ENCODE results near the gene TOP2A. TPM values are rescaled to one million over a fixed set of nuclear protein-coding genes. Genes with fewer than 3 reads are reported as not detected.
A peak's percentile ranks its signal among the peaks of the same experiment; 100 is the strongest.

Gene TOP2A
- total RNA-seq, 4 donors from 2014 or later, result 0.26 to 1.6 (median 1.0) TPM

DNA sequence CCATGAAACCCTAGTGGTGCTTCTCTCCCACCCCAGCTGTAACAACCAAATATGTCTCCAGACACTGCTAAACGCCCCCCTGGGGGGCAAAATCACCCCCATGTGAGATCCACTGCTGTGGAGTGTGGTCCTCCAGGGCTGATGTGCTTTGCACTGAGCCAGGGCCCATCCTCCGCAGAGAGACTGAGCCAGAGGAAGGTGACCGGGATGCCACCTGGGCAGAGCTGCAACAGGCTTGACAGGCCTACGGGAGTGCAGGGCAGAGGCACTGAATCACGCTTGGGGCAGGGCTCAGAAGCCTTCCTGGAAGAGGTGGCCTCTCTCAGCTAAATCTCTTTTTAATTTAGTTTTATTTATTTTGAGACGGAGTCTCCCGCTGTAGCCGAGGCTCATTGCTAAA is 57.6 kb downstream of the TOP2A start:
- no peaks in the 10 kb centered on the region for H3K9me3 ChIP-seq
- ATAC-seq (no peak), DNase-seq (no peak)
- TF ChIP-seq, protein P1, sequence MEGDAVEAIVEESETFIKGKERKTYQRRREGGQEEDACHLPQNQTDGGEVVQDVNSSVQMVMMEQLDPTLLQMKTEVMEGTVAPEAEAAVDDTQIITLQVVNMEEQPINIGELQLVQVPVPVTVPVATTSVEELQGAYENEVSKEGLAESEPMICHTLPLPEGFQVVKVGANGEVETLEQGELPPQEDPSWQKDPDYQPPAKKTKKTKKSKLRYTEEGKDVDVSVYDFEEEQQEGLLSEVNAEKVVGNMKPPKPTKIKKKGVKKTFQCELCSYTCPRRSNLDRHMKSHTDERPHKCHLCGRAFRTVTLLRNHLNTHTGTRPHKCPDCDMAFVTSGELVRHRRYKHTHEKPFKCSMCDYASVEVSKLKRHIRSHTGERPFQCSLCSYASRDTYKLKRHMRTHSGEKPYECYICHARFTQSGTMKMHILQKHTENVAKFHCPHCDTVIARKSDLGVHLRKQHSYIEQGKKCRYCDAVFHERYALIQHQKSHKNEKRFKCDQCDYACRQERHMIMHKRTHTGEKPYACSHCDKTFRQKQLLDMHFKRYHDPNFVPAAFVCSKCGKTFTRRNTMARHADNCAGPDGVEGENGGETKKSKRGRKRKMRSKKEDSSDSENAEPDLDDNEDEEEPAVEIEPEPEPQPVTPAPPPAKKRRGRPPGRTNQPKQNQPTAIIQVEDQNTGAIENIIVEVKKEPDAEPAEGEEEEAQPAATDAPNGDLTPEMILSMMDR (IDR thresholded peaks at IDR 0.05 in 4 of 5, conservative IDR thresholded peaks at IDR 0.05 in 1 of 5), result no peak
- no peak for TF ChIP-seq POLR2A (IDR thresholded peaks at IDR 0.05)
- intact Hi-C loops (cut with DNase I; ENCODE audit: low total_unique reads) (loop anchor here (5.0 kb wide), 1 partner anchor 72 kb away; no protein-coding TSS in a partner anchor), in situ Hi-C loops (cut with MboI; ENCODE audit: low sequenced_read_pairs in 4 of 4) (loop anchor here in 1 of 4 donors (25.0 kb wide), 1 partner anchor 148 kb away; the partner anchor contains the start of gene WIPF2)
- peaks cover 0 to 16% of the 10 kb centered on the region in 2 donors for H3K36me3 ChIP-seq
- H3K27me3 ChIP-seq, result no peaks in the 10 kb centered on the region
- no peak overlapping the region for H3K27ac ChIP-seq
- H3K4me1 ChIP-seq, result peaks cover 6 to 7% of the 10 kb centered on the region in 2 donors
- no peak overlapping the region for H3K4me3 ChIP-seq

DNA sequence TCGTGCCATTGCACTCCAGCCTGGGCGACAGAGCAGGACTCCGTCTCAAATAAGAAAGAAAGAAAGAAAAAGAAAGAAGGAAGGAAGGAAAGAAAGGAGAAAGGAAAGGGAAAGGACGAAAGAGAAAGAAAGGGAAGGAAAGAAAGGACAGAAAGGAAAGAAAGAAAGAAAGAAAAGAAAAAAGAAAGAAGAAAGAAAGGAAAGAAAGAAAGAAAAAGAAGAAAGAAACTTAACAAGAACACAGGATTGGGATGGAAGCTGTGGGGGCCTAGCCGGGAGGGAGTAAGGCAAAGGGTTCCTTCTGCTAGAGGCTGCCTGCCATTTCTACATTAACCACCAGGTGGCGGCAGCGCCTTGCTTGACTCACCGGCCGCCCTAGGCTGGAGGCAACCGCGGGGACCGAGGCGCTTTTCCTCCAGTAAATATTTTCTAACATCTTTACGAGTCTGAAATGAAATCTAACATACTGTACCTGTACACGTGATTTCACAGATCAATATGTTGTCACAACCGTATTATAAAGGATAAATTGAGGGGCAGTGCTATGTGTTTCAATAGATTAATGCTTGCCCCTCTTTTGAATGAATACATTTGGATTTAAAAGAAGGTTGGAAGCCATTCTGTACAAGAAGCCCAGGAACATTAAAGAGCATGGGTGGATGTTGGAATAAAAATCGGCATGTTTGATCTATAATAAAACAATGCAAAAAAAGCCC is 59.2 kb downstream of the TOP2A start:
- peak overlapping the region in 3 of 4 donors; percentile 38 to 66 (median 55) for H3K27ac ChIP-seq
- H3K27me3 ChIP-seq, result no peaks in the 10 kb centered on the region
- DNase-seq (peak; percentile 71 to 85), ATAC-seq (peak; percentile 63 to 76)
- H3K36me3 ChIP-seq, result peaks cover 0 to 27% of the 10 kb centered on the region in 2 donors
- in situ Hi-C loops (cut with MboI; ENCODE audit: low sequenced_read_pairs in 4 of 4) (loop anchor here in 3 of 4 donors (5.0 to 25.0 kb wide), 4 partner anchors 54 to 154 kb away; partner anchors contain the start of gene WIPF2 (in 1 of the 3)), intact Hi-C loops (cut with DNase I; ENCODE audit: low total_unique reads) (loop anchor here (1.0 to 10.0 kb wide), 5 partner anchors 39 to 202 kb away; no protein-coding TSS in a partner anchor)
- no peaks in the 10 kb centered on the region for H3K9me3 ChIP-seq
- no peak overlapping the region for H3K4me3 ChIP-seq
- peaks cover 6 to 10% of the 10 kb centered on the region in 2 donors for H3K4me1 ChIP-seq
- TF ChIP-seq, protein P1 (IDR thresholded peaks at IDR 0.05 in 4 of 5, conservative IDR thresholded peaks at IDR 0.05 in 1 of 5), result peak; percentile 95 to 98 (median 96)
- no peak for TF ChIP-seq POLR2A (IDR thresholded peaks at IDR 0.05)

DNA sequence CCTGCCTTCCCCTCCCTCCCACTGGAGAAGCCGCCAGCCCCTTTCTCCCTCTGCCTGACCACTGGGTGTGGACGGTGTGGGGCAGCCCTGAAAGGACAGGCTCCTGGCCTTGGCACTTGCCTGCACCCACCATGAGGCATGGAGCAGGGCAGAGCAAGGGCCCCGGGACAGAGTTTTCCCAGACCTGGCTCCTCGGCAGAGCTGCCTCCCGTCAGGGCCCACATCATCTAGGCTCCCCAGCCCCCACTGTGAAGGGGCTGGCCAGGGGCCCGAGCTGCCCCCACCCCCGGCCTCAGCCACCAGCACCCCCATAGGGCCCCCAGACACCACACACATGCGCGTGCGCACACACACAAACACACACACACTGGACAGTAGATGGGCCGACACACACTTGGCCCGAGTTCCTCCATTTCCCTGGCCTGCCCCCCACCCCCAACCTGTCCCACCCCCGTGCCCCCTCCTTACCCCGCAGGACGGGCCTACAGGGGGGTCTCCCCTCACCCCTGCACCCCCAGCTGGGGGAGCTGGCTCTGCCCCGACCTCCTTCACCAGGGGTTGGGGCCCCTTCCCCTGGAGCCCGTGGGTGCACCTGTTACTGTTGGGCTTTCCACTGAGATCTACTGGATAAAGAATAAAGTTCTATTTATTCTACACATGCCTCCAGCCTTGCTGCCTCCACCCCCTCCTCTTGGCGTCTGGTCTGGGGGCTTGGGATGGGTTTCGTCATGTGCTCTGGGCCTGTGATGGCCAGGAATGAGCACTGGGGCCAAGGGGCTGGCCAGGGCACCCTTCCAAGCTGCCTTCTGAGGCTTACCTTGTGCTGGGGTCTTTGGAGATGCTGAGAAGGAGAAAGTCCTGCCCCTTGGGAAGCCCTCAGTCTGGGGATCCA is 60.5 kb downstream of the TOP2A start:
- DNase-seq (no peak), ATAC-seq (no peak)
- intact Hi-C loops (cut with DNase I; ENCODE audit: low total_unique reads) (loop anchor here (5.0 to 10.0 kb wide), 2 partner anchors 40 to 152 kb away; no protein-coding TSS in a partner anchor), in situ Hi-C loops (cut with MboI; ENCODE audit: low sequenced_read_pairs in 4 of 4) (loop anchor here in 3 of 4 donors (5.0 to 25.0 kb wide), 4 partner anchors 55 to 152 kb away; partner anchors contain the start of gene WIPF2 (in 1 of the 3))
- H3K27ac ChIP-seq, result peak overlapping the region; percentile 33 to 69 (median 52)
- H3K4me3 ChIP-seq, result no peak overlapping the region
- H3K36me3 ChIP-seq, result peaks cover 0 to 37% of the 10 kb centered on the region in 2 donors
- no peak for TF ChIP-seq POLR2A (IDR thresholded peaks at IDR 0.05)
- TF ChIP-seq, protein P1 (IDR thresholded peaks at IDR 0.05 in 4 of 5, conservative IDR thresholded peaks at IDR 0.05 in 1 of 5), result no peak
- no peaks in the 10 kb centered on the region for H3K9me3 ChIP-seq
- no peaks in the 10 kb centered on the region for H3K27me3 ChIP-seq
- peaks cover 4 to 10% of the 10 kb centered on the region in 2 donors for H3K4me1 ChIP-seq
